PC-9 (cell line): ENCODE results near the gene SPEG. TPM values are rescaled to one million over a fixed set of nuclear protein-coding genes. Genes with fewer than 3 reads are reported as not detected.

ENCODE experiments used
- BruUV-seq: library from RNA; stranded (reverse); fragments of 400-500 nt; replicated peaks from 2 replicates; lab custom pipeline; 2021; lab: Mats Ljungman, UMichigan
- CTCF ChIA-PET: fragments of 300-600 bp; sonication (Branson Sonifier 250); formaldehyde crosslinking; loops from one replicate; lab custom pipeline; 2022; ENCODE audit warnings: antibody characterized with exemption; lab: Charles Lee
- POLR2A ChIA-PET: fragments of 300-600 bp; sonication (Branson Sonifier 250); formaldehyde crosslinking; loops from one replicate; lab custom pipeline; 2022; ENCODE audit warnings: antibody characterized with exemption; ENCODE audit not compliant: unreplicated experiment; lab: Charles Lee
- DNase-seq, 2 experiments: peaks; one replicate each; pipeline versions ENCODE4 v3.0.0 to v3.0.0-alpha.2; 2015 to 2022; ENCODE audit warnings: mixed read lengths in 1 of 2
- H2AFZ ChIP-seq: fragments of 200-600 bp; sonication (generic); 2 replicates; pipeline ENCODE4 v1.8.1; 2017; ENCODE audit warnings: antibody characterized with exemption
- H3F3A ChIP-seq: fragments of 200-600 bp; sonication (generic); 2 replicates; pipeline ENCODE4 v1.8.1; 2017; ENCODE audit warnings: antibody characterized with exemption, mild to moderate bottlenecking, low read depth; ENCODE audit not compliant: insufficient read depth
- H3K27ac ChIP-seq: fragments of 200-600 bp; sonication (generic); 2 replicates; pipeline ENCODE4 v1.6.1; 2016; ENCODE audit warnings: mixed run types
- H3K27me3 ChIP-seq: fragments of 200-600 bp; sonication (generic); 2 replicates; pipeline ENCODE4 v1.6.1; 2016; ENCODE audit warnings: low read depth, mixed run types; ENCODE audit not compliant: insufficient read depth
- H3K36me3 ChIP-seq: fragments of 200-600 bp; sonication (generic); 2 replicates; pipeline ENCODE4 v1.6.1; 2016; ENCODE audit warnings: low read depth, mixed run types
- H3K4me1 ChIP-seq: fragments of 200-600 bp; sonication (generic); replicated peaks from 2 replicates; pipeline ENCODE4 v1.6.1; 2016; ENCODE audit warnings: mixed run types; ENCODE audit not compliant: insufficient read depth
- H3K4me2 ChIP-seq: fragments of 200-600 bp; sonication (generic); 2 replicates; pipeline ENCODE4 v1.6.1; 2017; ENCODE audit warnings: mixed run types
- H3K4me3 ChIP-seq: fragments of 200-600 bp; sonication (generic); 2 replicates; pipeline ENCODE4 v1.6.1; 2016; ENCODE audit warnings: mixed run types
- H3K79me2 ChIP-seq: fragments of 200-600 bp; sonication (generic); 2 replicates; pipeline ENCODE4 v1.6.1; 2017; ENCODE audit warnings: low read depth, mixed run types
- H3K9me2 ChIP-seq: fragments of 200-600 bp; sonication (generic); 2 replicates; pipeline ENCODE4 v1.8.1; 2017; ENCODE audit warnings: mild to moderate bottlenecking; ENCODE audit not compliant: insufficient read depth
- H3K9me3 ChIP-seq: fragments of 200-600 bp; sonication (generic); 2 replicates; pipeline ENCODE4 v1.8.1; 2016; ENCODE audit warnings: low read depth; ENCODE audit not compliant: insufficient read depth
- H4K20me1 ChIP-seq: fragments of 200-600 bp; sonication (generic); 2 replicates; pipeline ENCODE4 v1.8.1; 2017; ENCODE audit not compliant: insufficient read depth
- EZH2 ChIP-seq: fragments of 200-600 bp; sonication (generic); IDR thresholded peaks from 2 replicates; pipeline ENCODE4 v1.8.0; 2017; ENCODE audit warnings: antibody characterized with exemption, low read depth
- intact Hi-C: fragments of 100-400 bp; cut with micrococcal nuclease; formaldehyde crosslinking; loops from one replicate; pipeline ENCODE4 v1.10.0; 2022; ENCODE audit not compliant: unreplicated experiment
- total RNA-seq: library from RNA; stranded (reverse); gene quantifications from 2 replicates; pipeline ENCODE4 v1.2.3, GENCODE V29; 2021
- TF ChIP-seq, protein P1 (sequence below): fragments of 200-600 bp; sonication (generic); conservative IDR thresholded peaks from 2 replicates; pipeline ENCODE4 v1.6.1; 2017; ENCODE audit warnings: mixed run types, antibody characterized with exemption, mild to moderate bottlenecking, moderate library complexity

SPEG gene
- total RNA-seq, 1 experiment from 2014 or later, result 46.8 TPM

DNA sequence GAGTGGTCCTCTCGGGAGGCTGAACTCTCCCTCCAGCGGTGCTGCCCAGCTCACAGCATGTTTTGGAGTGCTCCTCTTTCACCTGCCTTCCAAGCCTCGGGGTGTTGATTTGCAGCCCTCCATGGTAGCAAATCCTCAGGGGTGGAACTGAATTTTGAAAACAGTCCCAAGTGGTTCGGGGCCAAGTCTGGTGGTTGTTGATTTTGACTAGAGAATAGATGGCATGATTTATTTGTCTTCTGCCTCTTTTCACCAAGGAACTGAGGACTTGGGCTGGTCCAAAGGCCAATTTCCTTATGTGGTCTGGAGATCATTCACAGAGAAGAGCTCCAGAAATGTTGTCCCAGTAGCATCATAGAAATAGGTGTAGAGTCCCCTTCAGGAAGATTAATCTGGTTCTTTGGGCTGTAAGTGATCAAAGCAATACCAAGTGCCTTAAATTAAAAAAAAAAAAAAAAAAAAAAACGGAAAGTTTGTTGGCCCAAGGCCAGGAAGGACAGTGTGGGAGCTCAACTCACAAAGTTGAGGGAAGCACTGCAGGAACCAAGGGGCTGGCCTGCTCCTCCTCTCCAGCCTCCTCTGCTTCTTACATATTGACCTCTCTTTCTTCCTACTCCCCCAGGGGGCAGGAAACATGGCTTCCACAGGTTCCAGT, 18.9 kb upstream of the SPEG start:
- Histone ChIP-seq H3K4me2 (no peak overlapping the region), H3K9me2 (no peaks in the 10 kb centered on the region), H3K79me2 (no peaks in the 10 kb centered on the region), H3K27me3 (0 out of 2 replicates have a peak, but pooled peaks cover 3% of the 10 kb centered on the region), H3F3A (no peaks in the 10 kb centered on the region), H3K4me1 (no peaks in the 10 kb centered on the region), H3K9me3 (no peaks in the 10 kb centered on the region), H3K36me3 (no peaks in the 10 kb centered on the region), H2AFZ (no peak overlapping the region), H3K4me3 (no peak overlapping the region), H3K27ac (no peak overlapping the region), H4K20me1 (no peaks in the 10 kb centered on the region)
- no TSS peak for BruUV-seq
- no peak for DNase-seq
- CTCF ChIA-PET, result no interaction called here
- POLR2A ChIA-PET, result interaction anchor here (0.6 kb wide), 1 partner anchor 141 kb away, joined by 3 read pairs; no protein-coding TSS in a partner anchor
- TF ChIP-seq, protein P1, sequence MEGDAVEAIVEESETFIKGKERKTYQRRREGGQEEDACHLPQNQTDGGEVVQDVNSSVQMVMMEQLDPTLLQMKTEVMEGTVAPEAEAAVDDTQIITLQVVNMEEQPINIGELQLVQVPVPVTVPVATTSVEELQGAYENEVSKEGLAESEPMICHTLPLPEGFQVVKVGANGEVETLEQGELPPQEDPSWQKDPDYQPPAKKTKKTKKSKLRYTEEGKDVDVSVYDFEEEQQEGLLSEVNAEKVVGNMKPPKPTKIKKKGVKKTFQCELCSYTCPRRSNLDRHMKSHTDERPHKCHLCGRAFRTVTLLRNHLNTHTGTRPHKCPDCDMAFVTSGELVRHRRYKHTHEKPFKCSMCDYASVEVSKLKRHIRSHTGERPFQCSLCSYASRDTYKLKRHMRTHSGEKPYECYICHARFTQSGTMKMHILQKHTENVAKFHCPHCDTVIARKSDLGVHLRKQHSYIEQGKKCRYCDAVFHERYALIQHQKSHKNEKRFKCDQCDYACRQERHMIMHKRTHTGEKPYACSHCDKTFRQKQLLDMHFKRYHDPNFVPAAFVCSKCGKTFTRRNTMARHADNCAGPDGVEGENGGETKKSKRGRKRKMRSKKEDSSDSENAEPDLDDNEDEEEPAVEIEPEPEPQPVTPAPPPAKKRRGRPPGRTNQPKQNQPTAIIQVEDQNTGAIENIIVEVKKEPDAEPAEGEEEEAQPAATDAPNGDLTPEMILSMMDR, result no peak
- no peak for TF ChIP-seq EZH2
- intact Hi-C loops, result no loop called here

DNA sequence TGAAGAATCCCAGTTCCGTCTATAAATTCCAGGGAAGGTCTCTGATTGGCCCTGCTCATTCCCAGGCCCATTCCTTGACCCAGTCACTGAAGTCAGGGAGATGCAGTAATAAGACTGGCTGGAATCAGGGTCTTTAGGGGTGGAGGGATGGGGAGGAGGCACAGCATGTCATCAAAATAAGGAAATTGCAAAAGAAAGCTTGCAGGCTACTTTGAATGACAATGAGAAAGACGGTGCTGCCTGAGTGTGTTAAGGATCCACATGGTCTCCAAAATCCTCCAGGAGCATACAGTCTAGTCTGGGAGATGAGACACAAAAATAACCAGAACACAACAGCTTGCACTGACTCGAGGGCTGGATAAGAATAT, 18.4 kb upstream of the SPEG start:
- Histone ChIP-seq H3K36me3 (no peaks in the 10 kb centered on the region), H3K27me3 (0 out of 2 replicates have a peak, but pooled peaks cover 3% of the 10 kb centered on the region), H3K27ac (no peak overlapping the region), H3K4me1 (no peaks in the 10 kb centered on the region), H3K4me3 (no peak overlapping the region), H3K9me3 (no peaks in the 10 kb centered on the region), H4K20me1 (no peaks in the 10 kb centered on the region), H3K4me2 (no peak overlapping the region), H3K79me2 (no peaks in the 10 kb centered on the region), H2AFZ (no peak overlapping the region), H3F3A (no peaks in the 10 kb centered on the region), H3K9me2 (no peaks in the 10 kb centered on the region)
- CTCF ChIA-PET, result interaction anchor here (0.8 kb wide), 1 partner anchor 12 kb away, joined by 3 read pairs; no protein-coding TSS in a partner anchor
- intact Hi-C loops, result no loop called here
- POLR2A ChIA-PET, result interaction anchor here (0.6 kb wide), 1 partner anchor 141 kb away, joined by 3 read pairs; no protein-coding TSS in a partner anchor
- TF ChIP-seq, protein P1, result no peak
- TF ChIP-seq EZH2, result no peak
- DNase-seq, result no peak
- no TSS peak for BruUV-seq

DNA sequence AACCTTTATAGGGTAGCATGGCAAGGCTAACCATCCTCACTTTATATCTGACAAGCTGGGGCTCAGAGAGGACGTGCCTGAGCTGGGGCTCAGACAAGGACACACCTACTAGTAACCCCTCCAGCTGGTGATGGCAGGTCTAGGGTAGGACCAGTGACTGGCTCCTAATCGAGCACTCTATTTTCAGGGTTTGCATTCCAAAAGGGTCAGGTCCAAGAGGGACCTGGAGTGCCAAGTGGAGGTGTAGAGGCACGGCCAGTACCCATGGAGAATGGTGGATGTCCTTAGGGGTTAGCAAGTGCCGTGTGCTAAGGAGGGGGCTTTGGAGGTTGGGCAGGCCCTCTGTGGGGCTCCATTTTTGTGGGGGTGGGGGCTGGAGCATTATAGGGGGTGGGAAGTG, 17.7 kb upstream of the SPEG start:
- no peaks in the 10 kb centered on the region for H3K9me2 ChIP-seq
- no TSS peak for BruUV-seq
- H3K79me2 ChIP-seq, result no peaks in the 10 kb centered on the region
- no peak overlapping the region for H2AFZ ChIP-seq
- no peaks in the 10 kb centered on the region for H3F3A ChIP-seq
- no peaks in the 10 kb centered on the region for H3K36me3 ChIP-seq
- H3K4me2 ChIP-seq, result no peak overlapping the region
- H3K27ac ChIP-seq, result no peak overlapping the region
- H3K9me3 ChIP-seq, result no peaks in the 10 kb centered on the region
- no peak for DNase-seq
- ChIA-PET CTCF (interaction anchor here (0.8 kb wide), 1 partner anchor 12 kb away, joined by 3 read pairs; no protein-coding TSS in a partner anchor), POLR2A (no interaction called here)
- TF ChIP-seq, protein P1, result no peak
- no peak for TF ChIP-seq EZH2
- no peak overlapping the region for H3K4me3 ChIP-seq
- no peaks in the 10 kb centered on the region for H4K20me1 ChIP-seq
- no peaks in the 10 kb centered on the region for H3K4me1 ChIP-seq
- intact Hi-C loops, result no loop called here
- 0 out of 2 replicates have a peak, but pooled peaks cover 3% of the 10 kb centered on the region for H3K27me3 ChIP-seq
